Measurements from ENCODE around the gene CPLX3. TPM values are rescaled to one million over a fixed set of nuclear protein-coding genes. Genes with fewer than 3 reads are reported as not detected.

CPLX3 gene
- total RNA-seq, 6 donors from 2014 or later: not detected

DNA sequence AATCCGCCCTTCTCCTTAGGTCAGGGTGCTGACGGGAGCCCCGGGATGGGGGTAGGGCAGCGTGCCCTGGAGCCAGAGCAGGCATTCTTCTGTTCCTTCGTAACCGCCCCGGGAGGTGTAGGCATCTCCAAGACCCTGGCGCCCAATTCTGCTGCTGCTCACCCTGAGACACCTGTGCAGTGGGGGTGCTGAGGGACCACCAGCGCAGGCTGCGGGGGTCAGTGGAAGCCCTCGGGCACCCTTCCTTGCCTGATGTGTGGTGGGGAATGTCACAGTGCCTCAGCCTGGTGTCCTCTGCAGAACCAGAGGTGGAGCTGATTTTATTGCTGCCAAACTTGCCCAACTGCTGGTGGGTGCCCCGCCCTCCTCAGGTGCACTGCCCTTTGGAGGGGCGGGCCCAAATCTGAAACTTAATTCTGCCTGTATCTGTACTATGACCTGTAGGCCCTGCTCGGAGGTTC, 37.2 kb upstream of the CPLX3 start:
- H3K4me3 ChIP-seq: peak overlapping the region in 3 of 4 donors; percentile 20 to 29 (median 27)
- peak overlapping the region; percentile 88 to 99 (median 96) for H3K27ac ChIP-seq
- H3K9me3 ChIP-seq: no peaks in the 10 kb centered on the region
- DNase-seq (peak in 1 of 2 donors; percentile 52), ATAC-seq (ENCODE audit: low FRiP score in 2 of 2) (no peak)
- no peaks in the 10 kb centered on the region for H3K27me3 ChIP-seq
- 40 to 73% methylated on average over 3 to 12 of the region's 14 CpGs for WGBS, 2 donors
- no peak for TF ChIP-seq CTCF (IDR thresholded peaks at IDR 0.05)
- TF ChIP-seq EP300 (IDR thresholded peaks at IDR 0.05): no peak
- no peak for TF ChIP-seq POLR2AphosphoS5 (IDR thresholded peaks at IDR 0.05)
- TF ChIP-seq POLR2A (IDR thresholded peaks at IDR 0.05): no peak
- H3K36me3 ChIP-seq: no peaks in the 10 kb centered on the region
- H3K4me1 ChIP-seq: peaks cover 91 to 100% (median 95%) of the 10 kb centered on the region in 4 donors

GRCh38 chr15:74789741-74790079, 36.7 kb upstream of the CPLX3 start:
- Histone ChIP-seq H3K4me3 (peak overlapping the region in 1 of 4 donors; percentile 27), H3K4me1 (peaks cover 86 to 100% (median 90%) of the 10 kb centered on the region in 4 donors)

DNA sequence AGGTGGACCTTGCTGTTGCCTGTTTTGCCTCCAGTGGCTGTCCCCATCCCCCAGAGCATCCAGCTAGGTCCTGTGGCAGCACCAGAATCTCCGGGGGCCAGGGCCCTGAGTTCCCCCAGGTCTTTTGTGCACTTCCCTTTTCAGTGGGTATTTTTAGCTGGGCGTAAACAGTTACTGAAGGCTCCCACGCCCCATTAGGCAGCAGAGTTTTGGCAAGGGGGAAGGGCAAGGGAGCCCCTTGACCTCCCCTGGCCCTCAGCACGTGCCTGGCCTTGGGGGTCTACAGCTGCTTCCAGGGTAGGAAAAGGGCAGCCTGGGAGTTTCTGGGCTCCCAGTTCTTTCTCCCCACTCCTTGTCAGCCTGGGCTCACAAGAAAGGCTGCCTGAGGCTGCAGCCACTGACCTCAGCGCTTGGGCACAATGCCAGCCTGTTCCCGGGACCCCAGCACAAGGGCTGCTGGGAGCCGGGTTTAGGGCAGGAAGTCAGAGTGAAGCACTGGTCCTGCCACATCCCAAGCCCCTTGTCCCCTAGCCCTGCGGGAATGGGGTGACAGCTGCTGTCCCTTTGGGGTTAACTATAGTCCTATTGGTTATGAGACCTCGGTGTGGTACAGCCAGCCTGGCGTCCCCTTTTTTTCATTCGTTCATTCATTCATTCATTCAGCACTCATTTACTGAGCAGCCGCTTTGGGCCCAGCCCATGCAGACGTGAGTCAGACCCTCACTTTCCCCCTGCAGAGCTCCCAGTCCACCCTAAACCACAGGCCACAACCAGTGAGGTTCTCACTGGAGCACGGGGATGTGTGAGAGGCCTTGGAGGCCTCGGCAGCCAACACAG, 36.1 kb upstream of the CPLX3 start:
- peak; percentile 69 to 72 for DNase-seq
- H3K27me3 ChIP-seq: no peaks in the 10 kb centered on the region
- ATAC-seq (ENCODE audit: low FRiP score in 2 of 2): peak in 1 of 2 donors; percentile 45
- H3K9me3 ChIP-seq: no peaks in the 10 kb centered on the region
- H3K4me1 ChIP-seq: peaks cover 82 to 100% (median 84%) of the 10 kb centered on the region in 4 donors
- H3K27ac ChIP-seq: peak overlapping the region; percentile 88 to 99 (median 96)
- 21 to 36% methylated on average over 11 to 15 of the region's 15 CpGs for WGBS, 2 donors
- H3K36me3 ChIP-seq: no peaks in the 10 kb centered on the region
- H3K4me3 ChIP-seq: peak overlapping the region in 1 of 4 donors; percentile 27
- TF ChIP-seq CTCF (IDR thresholded peaks at IDR 0.05): no peak
- no peak for TF ChIP-seq EP300 (IDR thresholded peaks at IDR 0.05)
- peak in 1 of 2 donors; percentile 19 for TF ChIP-seq POLR2AphosphoS5 (IDR thresholded peaks at IDR 0.05)
- TF ChIP-seq POLR2A (IDR thresholded peaks at IDR 0.05): peak in 1 of 4 donors; percentile 16

More at GRCh38 chr15:74789741-74790079, 36.7 kb upstream of the CPLX3 start:
- peak overlapping the region; percentile 88 to 99 (median 96) for H3K27ac ChIP-seq
- TF ChIP-seq POLR2A (IDR thresholded peaks at IDR 0.05): no peak
- TF ChIP-seq CTCF (IDR thresholded peaks at IDR 0.05): no peak
- no peak for TF ChIP-seq EP300 (IDR thresholded peaks at IDR 0.05)
- no peak for TF ChIP-seq POLR2AphosphoS5 (IDR thresholded peaks at IDR 0.05)
- no peaks in the 10 kb centered on the region for H3K9me3 ChIP-seq
- WGBS, 2 donors: 21 to 30% methylated on average over 3 of the region's 3 CpGs
- no peak for ATAC-seq (ENCODE audit: low FRiP score in 2 of 2)
- H3K36me3 ChIP-seq: no peaks in the 10 kb centered on the region
- H3K27me3 ChIP-seq: no peaks in the 10 kb centered on the region
- DNase-seq: no peak

- peaks cover 75 to 94% (median 77%) of the 10 kb centered on the region in 4 donors for H3K4me1 ChIP-seq
- H3K27me3 ChIP-seq: no peaks in the 10 kb centered on the region
- DNase-seq (no peak), ATAC-seq (ENCODE audit: low FRiP score in 2 of 2) (no peak)
- H3K27ac ChIP-seq: peak overlapping the region; percentile 88 to 99 (median 96)
- 33 to 42% methylated on average over 1 of the region's 1 CpG for WGBS, 2 donors
- no peak overlapping the region for H3K4me3 ChIP-seq
- TF ChIP-seq POLR2AphosphoS5 (IDR thresholded peaks at IDR 0.05) (no peak), CTCF (IDR thresholded peaks at IDR 0.05) (no peak), EP300 (IDR thresholded peaks at IDR 0.05) (no peak), POLR2A (IDR thresholded peaks at IDR 0.05) (no peak)
- no peaks in the 10 kb centered on the region for H3K36me3 ChIP-seq
- no peaks in the 10 kb centered on the region for H3K9me3 ChIP-seq
These were observed 35.4 kb upstream of the CPLX3 start for GRCh38 chr15:74791007-74791406.

Measured in upper lobe of left lung (tissue), 6 donors.